ENCODE measurements around the gene GRIP1.

Gene GRIP1

DNA sequence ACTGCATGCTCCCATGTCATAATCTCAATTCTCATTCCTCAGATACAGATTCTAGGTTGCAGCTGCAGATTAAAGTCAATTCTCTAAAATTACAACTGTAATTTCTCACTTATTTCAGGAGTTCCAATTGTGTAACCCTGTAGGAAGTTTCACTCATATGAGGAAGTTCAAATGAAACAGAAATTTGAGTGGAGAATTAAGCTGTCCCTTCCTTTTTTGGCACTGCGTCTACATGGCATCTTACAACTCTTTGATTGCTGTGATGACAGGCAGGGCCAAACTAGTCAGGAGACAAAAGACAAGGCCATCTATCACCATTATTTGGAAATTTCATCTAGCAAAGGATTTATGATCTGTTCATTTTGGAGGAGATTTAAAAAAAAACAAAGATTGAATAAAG is 13.3 kb upstream of the GRIP1 start:
- DNase-seq (ENCODE audit: insufficient read length): no peak
- TF ChIP-seq POLR2AphosphoS5 (IDR thresholded peaks at IDR 0.05; ENCODE audit: low read depth, low read length) (no peak), POLR2A (IDR thresholded peaks at IDR 0.05; ENCODE audit: low read depth, low read length) (no peak), TAF1 (IDR thresholded peaks at IDR 0.05; ENCODE audit: borderline replicate concordance, low read depth, low read length) (no peak)
- FAIRE-seq: no peak

DNA sequence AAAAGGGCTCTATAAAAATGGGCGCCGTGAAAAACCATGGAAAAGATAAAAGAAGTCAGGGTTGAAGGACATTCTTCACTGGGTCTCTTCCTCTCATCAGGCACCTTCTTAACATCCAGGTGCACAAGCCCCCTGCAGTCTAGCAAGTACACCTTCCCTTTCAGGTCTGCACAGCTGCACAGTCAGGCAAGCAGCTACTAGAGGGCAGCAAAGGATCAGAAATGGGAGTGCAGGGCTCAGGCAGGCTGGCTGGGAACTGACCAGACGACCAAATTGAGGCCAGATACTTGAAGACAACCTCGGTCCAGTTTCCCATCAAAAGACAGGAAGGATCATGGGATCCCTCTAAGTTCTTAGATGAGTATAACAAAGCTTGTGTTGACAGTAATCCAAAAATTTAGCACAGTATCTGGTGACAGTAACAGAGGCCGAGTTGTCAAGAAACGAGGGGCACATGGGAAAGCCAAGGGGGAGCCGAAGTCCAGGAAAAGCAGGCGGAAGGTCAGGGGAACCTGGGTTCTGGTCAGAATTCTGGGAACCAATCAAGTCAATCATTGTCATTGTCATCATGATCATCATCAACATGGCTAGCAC is 10.1 kb upstream of the GRIP1 start:
- FAIRE-seq (peak; percentile 94), DNase-seq (ENCODE audit: insufficient read length) (no peak)
- TF ChIP-seq POLR2A (IDR thresholded peaks at IDR 0.05; ENCODE audit: low read depth, low read length) (no peak), POLR2AphosphoS5 (IDR thresholded peaks at IDR 0.05; ENCODE audit: low read depth, low read length) (no peak), TAF1 (IDR thresholded peaks at IDR 0.05; ENCODE audit: borderline replicate concordance, low read depth, low read length) (no peak)

DNA sequence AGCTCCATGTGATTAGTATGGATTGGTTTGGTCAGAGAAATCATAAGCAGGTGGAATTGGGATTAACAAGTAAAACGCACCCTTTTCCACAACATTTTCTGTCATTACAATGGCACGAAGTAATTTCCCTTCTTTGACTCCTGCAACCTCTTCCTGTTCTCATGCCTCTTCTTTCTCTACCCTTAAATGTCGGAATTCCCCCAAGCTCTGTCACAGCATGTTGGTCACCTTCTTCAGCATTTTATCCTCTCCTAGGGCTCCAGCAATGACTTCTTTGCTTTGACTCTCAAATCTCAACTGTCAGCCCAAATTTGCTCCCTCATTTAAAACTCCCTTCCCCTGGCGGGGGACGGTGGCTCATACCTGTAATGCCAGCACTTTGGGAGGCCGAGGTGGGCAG is 5.3 kb upstream of the GRIP1 start:
- TF ChIP-seq POLR2AphosphoS5 (IDR thresholded peaks at IDR 0.05; ENCODE audit: low read depth, low read length) (no peak), POLR2A (IDR thresholded peaks at IDR 0.05; ENCODE audit: low read depth, low read length) (no peak), TAF1 (IDR thresholded peaks at IDR 0.05; ENCODE audit: borderline replicate concordance, low read depth, low read length) (no peak)
- FAIRE-seq (peak; percentile 81), DNase-seq (ENCODE audit: insufficient read length) (no peak)

DNA sequence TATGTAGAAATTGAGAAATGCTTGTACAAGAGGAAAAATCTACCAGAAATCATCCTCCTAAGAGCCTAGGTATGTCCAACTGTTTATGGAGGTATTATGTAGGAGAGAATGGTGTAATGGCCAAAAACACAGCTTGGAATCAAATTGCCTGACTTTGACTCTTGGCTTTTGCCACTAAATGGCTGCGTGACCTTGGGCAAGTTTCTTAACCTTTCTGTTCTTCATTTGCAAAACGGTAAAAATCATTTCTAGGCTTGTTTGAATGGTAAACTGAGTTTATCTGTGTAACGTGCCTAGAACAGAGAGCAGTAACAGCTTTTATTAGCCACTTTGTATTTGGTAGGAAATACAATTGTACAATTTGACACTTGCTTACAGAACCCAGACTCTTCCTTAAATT is 4.9 kb upstream of the GRIP1 start:
- FAIRE-seq (no peak), DNase-seq (ENCODE audit: insufficient read length) (no peak)
- no peak for TF ChIP-seq POLR2AphosphoS5 (IDR thresholded peaks at IDR 0.05; ENCODE audit: low read depth, low read length)
- no peak for TF ChIP-seq POLR2A (IDR thresholded peaks at IDR 0.05; ENCODE audit: low read depth, low read length)

DNA sequence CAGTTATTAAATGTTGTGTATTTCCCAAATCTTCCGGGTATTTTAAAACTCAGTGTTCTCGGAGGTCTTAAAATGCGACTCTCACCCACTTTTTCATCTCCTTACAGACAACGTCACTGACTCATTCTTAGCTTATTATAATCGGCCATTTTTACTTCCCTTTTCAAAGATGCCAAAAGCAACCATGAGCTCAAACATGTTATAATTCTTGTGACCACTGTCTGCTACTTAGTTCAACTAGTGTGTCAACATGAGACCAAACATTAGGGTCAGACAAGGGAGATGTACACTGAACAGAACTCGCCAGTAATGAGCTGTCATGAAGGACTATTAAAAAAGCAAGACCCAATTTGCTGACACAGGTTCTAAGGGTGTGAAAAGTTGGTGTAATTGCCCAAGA is 4.2 kb upstream of the GRIP1 start:
- no peak for DNase-seq (ENCODE audit: insufficient read length)
- FAIRE-seq: no peak
- TF ChIP-seq POLR2AphosphoS5 (IDR thresholded peaks at IDR 0.05; ENCODE audit: low read depth, low read length) (no peak), TAF1 (IDR thresholded peaks at IDR 0.05; ENCODE audit: borderline replicate concordance, low read depth, low read length) (no peak), POLR2A (IDR thresholded peaks at IDR 0.05; ENCODE audit: low read depth, low read length) (no peak)

DNA sequence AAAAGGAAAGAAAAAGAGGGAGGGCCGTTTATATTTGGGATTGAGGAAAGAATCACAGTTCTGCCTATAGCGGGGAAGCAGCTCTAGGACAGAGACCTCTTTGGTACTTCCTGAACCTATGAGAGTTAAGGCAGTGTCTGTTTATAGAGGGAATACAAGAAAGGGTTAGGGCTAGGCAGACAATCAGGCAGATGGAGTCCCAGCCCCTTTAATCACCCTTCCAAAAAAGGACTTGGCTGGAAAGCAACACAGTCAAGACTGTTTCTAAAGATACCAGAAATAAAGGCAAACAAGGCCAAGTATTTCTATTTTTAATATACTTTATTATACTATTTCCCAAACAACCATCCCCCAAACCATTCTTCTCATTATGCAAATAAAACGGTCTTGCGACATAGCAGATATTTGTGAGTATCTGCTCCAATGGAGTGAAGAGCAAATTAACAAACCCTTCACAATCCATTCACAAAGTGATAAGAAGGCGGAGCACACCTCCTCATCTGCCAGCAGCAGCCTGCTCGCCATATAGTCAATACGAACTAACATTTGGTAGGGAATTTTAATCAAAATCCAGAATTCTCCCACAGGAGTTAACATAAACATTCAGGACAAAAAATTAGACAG is 697 bp upstream of the GRIP1 start:
- DNase-seq (ENCODE audit: insufficient read length) (no peak), FAIRE-seq (no peak)
- TF ChIP-seq POLR2A (IDR thresholded peaks at IDR 0.05; ENCODE audit: low read depth, low read length) (no peak), POLR2AphosphoS5 (IDR thresholded peaks at IDR 0.05; ENCODE audit: low read depth, low read length) (no peak), TAF1 (IDR thresholded peaks at IDR 0.05; ENCODE audit: borderline replicate concordance, low read depth, low read length) (no peak)

DNA sequence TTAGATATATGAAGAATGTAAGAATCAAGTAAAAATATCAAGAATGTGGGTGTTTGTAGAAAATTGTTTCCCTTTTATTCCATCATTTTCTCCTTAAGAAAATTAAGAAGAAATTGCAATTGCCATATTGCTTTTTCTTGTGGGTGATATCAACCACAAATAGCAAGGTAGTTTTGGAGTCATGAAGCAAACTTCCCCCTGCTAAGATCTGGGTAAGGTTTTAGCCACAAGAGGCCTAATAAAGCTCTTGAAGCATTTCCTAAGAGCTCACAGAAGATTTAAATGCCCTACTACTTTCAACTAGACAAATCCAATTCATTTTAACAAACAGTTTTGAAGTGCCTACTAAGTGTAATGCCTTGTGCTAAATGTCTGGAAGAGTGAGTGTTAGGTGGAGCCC is 2.6 kb downstream of the GRIP1 start:
- FAIRE-seq: no peak
- TF ChIP-seq POLR2AphosphoS5 (IDR thresholded peaks at IDR 0.05; ENCODE audit: low read depth, low read length) (no peak), TAF1 (IDR thresholded peaks at IDR 0.05; ENCODE audit: borderline replicate concordance, low read depth, low read length) (no peak), POLR2A (IDR thresholded peaks at IDR 0.05; ENCODE audit: low read depth, low read length) (no peak)
- no peak for DNase-seq (ENCODE audit: insufficient read length)

DNA sequence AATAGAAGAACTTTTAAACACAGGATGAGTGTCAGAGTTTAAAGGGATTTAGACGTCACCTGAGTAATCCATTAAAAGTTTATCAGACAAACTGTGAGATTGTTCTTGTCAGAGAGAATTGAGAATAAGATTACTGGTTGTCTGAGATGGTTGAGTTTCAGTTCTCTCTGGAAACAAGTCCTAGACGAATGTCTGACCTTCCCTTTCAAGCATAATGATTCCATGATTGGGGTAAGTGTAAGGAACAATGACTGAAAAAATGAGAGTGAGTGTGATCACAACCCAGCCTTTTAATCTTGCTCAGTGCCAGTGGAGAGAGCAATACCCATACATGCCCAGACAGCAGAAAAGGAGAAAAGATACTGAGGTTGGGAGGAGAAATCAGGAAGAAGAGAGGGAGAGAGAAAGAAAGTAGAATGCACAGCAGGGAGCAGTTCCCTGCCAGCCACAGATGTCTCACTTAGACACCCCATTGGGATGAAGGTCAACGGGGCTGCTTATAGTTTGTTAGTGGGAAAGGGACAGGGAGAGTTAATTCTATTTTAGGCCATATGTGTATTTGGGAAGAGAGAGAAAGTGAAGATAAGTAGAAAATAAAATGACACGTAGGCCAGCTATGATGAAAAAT is 4.3 kb downstream of the GRIP1 start:
- FAIRE-seq: peak; percentile 66
- DNase-seq (ENCODE audit: insufficient read length): no peak
- TF ChIP-seq TAF1 (IDR thresholded peaks at IDR 0.05; ENCODE audit: borderline replicate concordance, low read depth, low read length) (no peak), POLR2AphosphoS5 (IDR thresholded peaks at IDR 0.05; ENCODE audit: low read depth, low read length) (no peak)

DNA sequence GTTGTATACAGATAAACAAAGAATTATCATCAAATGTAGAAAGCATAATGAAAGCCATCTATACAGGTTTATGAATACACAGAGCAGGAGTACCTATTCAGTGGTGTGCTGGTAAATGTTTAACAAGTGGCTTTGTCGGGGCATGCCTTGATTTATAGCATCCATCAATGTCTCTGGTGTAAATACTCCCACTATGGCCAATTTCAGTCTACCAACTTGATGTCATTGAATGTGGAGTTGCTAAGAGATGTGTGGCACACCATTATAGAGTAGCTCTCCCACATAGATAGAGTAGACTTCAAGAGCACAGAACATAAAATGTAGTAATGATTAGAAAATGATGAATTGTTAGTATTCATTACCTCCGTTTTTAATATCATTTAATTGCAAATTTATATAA is 9.3 kb downstream of the GRIP1 start:
- TF ChIP-seq POLR2A (IDR thresholded peaks at IDR 0.05; ENCODE audit: low read depth, low read length) (no peak), TAF1 (IDR thresholded peaks at IDR 0.05; ENCODE audit: borderline replicate concordance, low read depth, low read length) (no peak), POLR2AphosphoS5 (IDR thresholded peaks at IDR 0.05; ENCODE audit: low read depth, low read length) (no peak)
- DNase-seq (ENCODE audit: insufficient read length) (no peak), FAIRE-seq (peak; percentile 50)

DNA sequence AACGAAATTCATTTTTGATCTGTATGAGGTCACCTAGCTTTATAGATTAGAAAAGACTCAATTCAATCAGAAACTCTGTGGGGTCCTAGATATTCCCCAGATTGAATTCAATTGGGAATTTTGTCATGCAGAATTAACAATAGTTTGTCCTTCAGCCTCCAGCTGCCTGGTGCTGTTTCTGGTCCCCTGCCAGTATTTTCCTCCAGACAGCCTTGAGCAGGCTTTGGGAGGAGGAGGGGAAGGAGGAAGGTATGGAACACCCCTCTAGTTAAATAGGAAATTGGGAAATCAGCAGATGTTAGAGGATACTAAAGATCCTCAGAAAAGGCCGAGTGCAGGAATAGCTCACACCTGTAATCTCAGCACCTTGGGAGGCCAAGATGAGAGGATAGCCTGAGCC is 10.6 kb downstream of the GRIP1 start:
- no peak for DNase-seq (ENCODE audit: insufficient read length)

DNA sequence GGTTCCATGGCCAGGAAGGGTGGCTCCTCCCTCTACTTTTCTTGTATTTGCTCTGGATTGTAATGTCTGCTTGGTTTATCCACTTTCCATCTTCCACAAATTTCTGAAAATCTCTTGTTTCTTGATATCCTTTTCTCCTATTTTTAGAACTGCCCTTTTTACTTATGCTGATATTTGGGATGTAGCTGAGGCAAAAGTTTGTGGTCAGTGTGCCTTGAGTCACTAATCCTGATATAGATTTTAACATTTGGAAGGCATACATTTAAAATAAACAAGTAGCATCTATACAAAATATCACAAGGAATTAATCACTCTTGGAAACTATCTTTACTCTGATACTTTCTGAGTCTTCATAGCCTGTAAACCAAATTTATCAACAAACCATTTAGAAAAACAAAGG is 11.0 kb downstream of the GRIP1 start:
- FAIRE-seq: no peak
- TF ChIP-seq TAF1 (IDR thresholded peaks at IDR 0.05; ENCODE audit: borderline replicate concordance, low read depth, low read length): no peak
- TF ChIP-seq POLR2A (IDR thresholded peaks at IDR 0.05; ENCODE audit: low read depth, low read length): no peak
- no peak for TF ChIP-seq POLR2AphosphoS5 (IDR thresholded peaks at IDR 0.05; ENCODE audit: low read depth, low read length)
- DNase-seq (ENCODE audit: insufficient read length): no peak

More for the DNA sequence above, 10.6 kb downstream of the GRIP1 start:
- TF ChIP-seq POLR2AphosphoS5 (IDR thresholded peaks at IDR 0.05; ENCODE audit: low read depth, low read length): no peak
- no peak for TF ChIP-seq POLR2A (IDR thresholded peaks at IDR 0.05; ENCODE audit: low read depth, low read length)
- no peak for TF ChIP-seq TAF1 (IDR thresholded peaks at IDR 0.05; ENCODE audit: borderline replicate concordance, low read depth, low read length)
- no peak for FAIRE-seq

DNA sequence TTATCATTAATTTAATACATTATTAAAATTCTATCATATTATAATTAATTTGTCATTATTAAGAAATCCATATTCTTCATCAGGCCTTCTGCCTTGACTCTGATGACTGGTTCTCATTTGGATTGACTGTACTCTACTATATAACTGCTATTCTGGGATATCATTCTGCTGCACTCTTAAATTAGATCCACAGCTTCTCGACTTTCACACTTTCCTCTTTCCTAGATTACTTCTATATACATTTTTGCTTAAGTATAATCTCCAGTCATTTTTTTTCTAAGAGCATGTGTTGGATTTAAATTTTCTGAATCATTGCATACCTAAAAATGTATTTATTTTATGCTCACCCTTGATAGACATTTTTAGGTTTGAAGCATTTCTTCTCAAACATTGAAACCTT is 12.4 kb downstream of the GRIP1 start:
- TF ChIP-seq POLR2AphosphoS5 (IDR thresholded peaks at IDR 0.05; ENCODE audit: low read depth, low read length) (no peak), POLR2A (IDR thresholded peaks at IDR 0.05; ENCODE audit: low read depth, low read length) (no peak), TAF1 (IDR thresholded peaks at IDR 0.05; ENCODE audit: borderline replicate concordance, low read depth, low read length) (no peak)
- no peak for FAIRE-seq
- DNase-seq (ENCODE audit: insufficient read length): no peak
